HUES64 (cell line): Measurements from ENCODE around the gene PRSS57.

Experiments used
- H3K27ac ChIP-seq: 2 replicates; pipeline ENCODE4 v1.7.0; 2013; ENCODE audit warnings: low read depth, low read length, inconsistent platforms
- H3K27me3 ChIP-seq: 2 replicates; pipeline ENCODE4 v1.6.1; 2013; ENCODE audit warnings: mild to moderate bottlenecking, low read length; ENCODE audit not compliant: insufficient read depth
- H3K36me3 ChIP-seq: 2 replicates; pipeline ENCODE4 v1.6.1; 2013; ENCODE audit warnings: mild to moderate bottlenecking, low read length; ENCODE audit not compliant: insufficient read depth
- H3K4me1 ChIP-seq: 2 replicates; pipeline ENCODE4 v1.6.1; 2013; ENCODE audit warnings: mild to moderate bottlenecking, low read length, moderate library complexity; ENCODE audit not compliant: insufficient read depth
- H3K4me3 ChIP-seq: 2 replicates; pipeline ENCODE4 v1.5.1; 2013; ENCODE audit warnings: mild to moderate bottlenecking, low read length, moderate library complexity
- H3K9ac ChIP-seq: 2 replicates; pipeline ENCODE4 v1.6.1; 2013; ENCODE audit warnings: mild to moderate bottlenecking, low read depth, low read length
- H3K9me3 ChIP-seq: 2 replicates; pipeline ENCODE4 v1.6.1; 2013; ENCODE audit warnings: low read depth, low read length; ENCODE audit not compliant: insufficient read depth
- WGBS: fragments of 150-250, 120-280 bp; methylation state at CpG from one replicate; pipeline ENCODE4 v1.1.7; 2013; ENCODE audit warnings: missing lambda C conversion rate; 5-methylcytosine and 5-hydroxymethylcytosine counted together

Gene PRSS57

GRCh38 chr19:663682-664117 lies 31.6 kb downstream of the PRSS57 start:
- Histone ChIP-seq H3K4me1 (peaks cover 3% of the 10 kb centered on the region; the same call in 1 of the 2 replicates), H3K4me3 (peak overlapping the region; percentile 60)
- 80% methylated on average over 18 of the region's 18 CpGs for WGBS

GRCh38 chr19:662962-663681 lies 32.1 kb downstream of the PRSS57 start, which contains the start of gene RNF126:
Gene RNF126 (minus strand): TSS chr19:663214. CDS start chr19:663121, 93 bp downstream.
- peak within 1 kb of the TSS; percentile 96 for H3K9ac ChIP-seq
- 3% methylated on average over 97 of the region's 97 CpGs for WGBS
- peaks cover 3% of the 10 kb centered on the region; the same call in 1 of the 2 replicates for H3K4me1 ChIP-seq
- no peaks in the 10 kb centered on the region for H3K9me3 ChIP-seq
- 0 out of 2 replicates have a peak, but pooled peaks cover 4% of the 10 kb centered on the region for H3K36me3 ChIP-seq
- H3K27me3 ChIP-seq = no peaks in the 10 kb centered on the region
- peak within 1 kb of the TSS; percentile 93 for H3K4me3 ChIP-seq
- peak within 1 kb of the TSS; percentile 85 for H3K27ac ChIP-seq

More at GRCh38 chr19:663682-664117, 31.6 kb downstream of the PRSS57 start:
- 0 out of 2 replicates have a peak, but pooled peaks cover 3% of the 10 kb centered on the region for H3K9me3 ChIP-seq
- H3K36me3 ChIP-seq = 0 out of 2 replicates have a peak, but pooled peaks cover 2% of the 10 kb centered on the region
- no peaks in the 10 kb centered on the region for H3K27me3 ChIP-seq
- 0 out of 2 replicates have a peak overlapping the region, but pooled peaks have one; percentile 10 for H3K27ac ChIP-seq
- no peak overlapping the region; the same call in 1 of the 2 replicates for H3K9ac ChIP-seq

GRCh38 chr19:662207-662961 lies 32.9 kb downstream of the PRSS57 start:
- Histone ChIP-seq H3K4me3 (peak overlapping the region; percentile 93), H3K9me3 (no peaks in the 10 kb centered on the region), H3K27me3 (no peaks in the 10 kb centered on the region), H3K9ac (peak overlapping the region; percentile 96), H3K27ac (peak overlapping the region; percentile 85), H3K4me1 (peaks cover 3% of the 10 kb centered on the region; the same call in 1 of the 2 replicates), H3K36me3 (0 out of 2 replicates have a peak, but pooled peaks cover 7% of the 10 kb centered on the region)
- WGBS = under 1% methylated on average over 81 of the region's 81 CpGs

- 0 out of 2 replicates have a peak, but pooled peaks cover 8% of the 10 kb centered on the region for H3K36me3 ChIP-seq
- H3K4me3 ChIP-seq = peak overlapping the region; percentile 93
- no peaks in the 10 kb centered on the region for H3K9me3 ChIP-seq
- H3K27me3 ChIP-seq = no peaks in the 10 kb centered on the region
- peak overlapping the region; percentile 96 for H3K9ac ChIP-seq
- H3K4me1 ChIP-seq = peaks cover 3% of the 10 kb centered on the region; the same call in 1 of the 2 replicates
- peak overlapping the region; percentile 85 for H3K27ac ChIP-seq
- 46% methylated on average over 31 of the region's 31 CpGs for WGBS
Measured at GRCh38 chr19:661427-662196, 33.6 kb downstream of the PRSS57 start.

- Histone ChIP-seq H3K27ac (peak overlapping the region; percentile 49; the same call in 1 of the 2 replicates), H3K9me3 (no peaks in the 10 kb centered on the region), H3K27me3 (no peaks in the 10 kb centered on the region), H3K36me3 (0 out of 2 replicates have a peak, but pooled peaks cover 8% of the 10 kb centered on the region), H3K4me3 (peak overlapping the region; percentile 93), H3K9ac (peak overlapping the region; percentile 96), H3K4me1 (peaks cover 3% of the 10 kb centered on the region; the same call in 1 of the 2 replicates)
- WGBS = 88% methylated on average over 20 of the region's 20 CpGs
Measured at GRCh38 chr19:660793-661426, 34.3 kb downstream of the PRSS57 start.

GRCh38 chr19:658916-659839 lies 36.1 kb downstream of the PRSS57 start:
- WGBS = 93% methylated on average over 50 of the region's 50 CpGs
- H3K36me3 ChIP-seq = 0 out of 2 replicates have a peak, but pooled peaks cover 8% of the 10 kb centered on the region

GRCh38 chr19:658059-658839 lies 37.0 kb downstream of the PRSS57 start:
- Histone ChIP-seq H3K36me3 (peaks cover 17% of the 10 kb centered on the region), H3K9ac (no peak overlapping the region), H3K27me3 (no peaks in the 10 kb centered on the region), H3K4me3 (no peak overlapping the region), H3K4me1 (peaks cover 3% of the 10 kb centered on the region; the same call in 1 of the 2 replicates), H3K27ac (no peak overlapping the region), H3K9me3 (no peaks in the 10 kb centered on the region)
- WGBS = 94% methylated on average over 33 of the region's 33 CpGs

More at GRCh38 chr19:658916-659839, 36.1 kb downstream of the PRSS57 start:
- H3K4me1 ChIP-seq = peaks cover 3% of the 10 kb centered on the region; the same call in 1 of the 2 replicates
- H3K9me3 ChIP-seq = no peaks in the 10 kb centered on the region
- H3K9ac ChIP-seq = peak overlapping the region; percentile 31; the same call in 1 of the 2 replicates
- H3K27me3 ChIP-seq = no peaks in the 10 kb centered on the region
- no peak overlapping the region for H3K4me3 ChIP-seq
- H3K27ac ChIP-seq = no peak overlapping the region

- H3K27me3 ChIP-seq = no peaks in the 10 kb centered on the region
- H3K4me1 ChIP-seq = peaks cover 3% of the 10 kb centered on the region; the same call in 1 of the 2 replicates
- H3K9me3 ChIP-seq = no peaks in the 10 kb centered on the region
- H3K9ac ChIP-seq = no peak overlapping the region
- WGBS = 92% methylated on average over 19 of the region's 19 CpGs
- H3K27ac ChIP-seq = no peak overlapping the region
- H3K36me3 ChIP-seq = peaks cover 22% of the 10 kb centered on the region
- no peak overlapping the region for H3K4me3 ChIP-seq
Measured at GRCh38 chr19:657611-658010, 37.6 kb downstream of the PRSS57 start.
